BLaER1 treated with 17β-estradiol and CSF1 and Interleukin-3, amounts not matched to agents 10 nM and 100 nM (cell line): Measurements from ENCODE around the gene FLOT1.

Experiments
- H3K27ac ChIP-seq, 11 experiments: shearing (Covaris generic); formaldehyde crosslinking; 2 replicates each; pipeline ENCODE4 v1.8.1; 2022
- H3K27me3 ChIP-seq, 11 experiments: shearing (Covaris generic); formaldehyde crosslinking; 2 replicates each; pipeline ENCODE4 v1.8.1; 2022
- H3K36me3 ChIP-seq, 11 experiments: shearing (Covaris generic); formaldehyde crosslinking; 2 replicates each; pipeline ENCODE4 v1.8.1; 2022
- H3K4me1 ChIP-seq, 10 experiments: shearing (Covaris generic); formaldehyde crosslinking; 2 replicates each; pipeline ENCODE4 v1.8.1; 2022
- H3K4me2 ChIP-seq, 11 experiments: shearing (Covaris generic); formaldehyde crosslinking; 2 replicates each; pipeline ENCODE4 v1.8.1; 2022
- H3K4me3 ChIP-seq, 10 experiments: shearing (Covaris generic); formaldehyde crosslinking; 2 replicates each; pipeline ENCODE4 v1.8.1; 2022
- H3K9ac ChIP-seq, 11 experiments: shearing (Covaris generic); formaldehyde crosslinking; 2 replicates each; pipeline ENCODE4 v1.8.1; 2022
- H3K9me3 ChIP-seq, 11 experiments: shearing (Covaris generic); formaldehyde crosslinking; replicated peaks in 1 of 11; 2 replicates each; pipeline ENCODE4 v1.8.1; 2022
- H4K20me1 ChIP-seq, 11 experiments: shearing (Covaris generic); formaldehyde crosslinking; 2 replicates each; pipeline ENCODE4 v1.8.1; 2022
- Cebpa-rat ChIP-seq, 11 experiments: shearing (Covaris generic); IDR thresholded peaks; 2 replicates each; pipeline ENCODE4 v1.8.1; 2022

The FLOT1 gene

GRCh38 chr6:30744054-30744805 is 1.7 kb upstream of the FLOT1 start, which contains the start of gene IER3:
TSS of gene IER3 (minus strand) at chr6:30744547. CDS start at chr6:30744518, 29 bp downstream.
- Histone ChIP-seq H3K4me3 (peak within 1 kb of the TSS; percentile 79 to 99 (median 94)), H3K4me2 (peak within 1 kb of the TSS; percentile 59 to 97 (median 81)), H3K9ac (peak within 1 kb of the TSS; percentile 92 to 100 (median 99)), H4K20me1 (peaks cover 11 to 40% (median 24%) of the 10 kb centered on the region in 11 experiments; a peak in 20 of 22 replicates), H3K9me3 (peaks cover 0 to 7% (median 0%) of the 10 kb centered on the region in 11 experiments; a peak in 5 of 22 replicates), H3K4me1 (peaks cover 30 to 73% (median 63%) of the 10 kb centered on the region in 10 experiments), H3K27me3 (no peaks in the 10 kb centered on the region), H3K27ac (peak within 1 kb of the TSS; percentile 89 to 99 (median 98)), H3K36me3 (peaks cover 19 to 39% (median 34%) of the 10 kb centered on the region in 11 experiments)
- TF ChIP-seq Cebpa-rat (IDR thresholded peaks at IDR 0.05), result no peak

- H3K4me1 ChIP-seq, result peaks cover 38 to 73% (median 63%) of the 10 kb centered on the region in 10 experiments
- peaks cover 28 to 48% (median 42%) of the 10 kb centered on the region in 11 experiments for H3K36me3 ChIP-seq
- TF ChIP-seq Cebpa-rat (IDR thresholded peaks at IDR 0.05), result no peak; a peak in 2 of 22 replicates
- no peaks in the 10 kb centered on the region for H3K27me3 ChIP-seq
- peak overlapping the region; percentile 92 to 100 (median 99) for H3K9ac ChIP-seq
- H3K27ac ChIP-seq, result peak overlapping the region; percentile 89 to 99 (median 98)
- H3K4me3 ChIP-seq, result peak overlapping the region; percentile 79 to 99 (median 94)
- peaks cover 11 to 49% (median 33%) of the 10 kb centered on the region in 11 experiments; a peak in 20 of 22 replicates for H4K20me1 ChIP-seq
- peaks cover 0 to 7% (median 0%) of the 10 kb centered on the region in 11 experiments; a peak in 5 of 22 replicates for H3K9me3 ChIP-seq
- peak overlapping the region; percentile 54 to 97 (median 80); a peak in 21 of 22 replicates for H3K4me2 ChIP-seq
Observed at GRCh38 chr6:30743099-30744053, 889 bp upstream of the FLOT1 start.

- Histone ChIP-seq H3K4me3 (peak overlapping the region; percentile 79 to 99 (median 94)), H3K4me1 (peaks cover 53 to 73% (median 65%) of the 10 kb centered on the region in 10 experiments), H3K27ac (peak overlapping the region; percentile 89 to 99 (median 98)), H3K36me3 (peaks cover 43 to 63% (median 57%) of the 10 kb centered on the region in 11 experiments), H3K4me2 (peak overlapping the region; percentile 90 to 99 (median 95)), H4K20me1 (peaks cover 27 to 64% (median 48%) of the 10 kb centered on the region in 11 experiments; a peak in 21 of 22 replicates), H3K9ac (peak overlapping the region; percentile 92 to 100 (median 99)), H3K9me3 (peaks cover 0 to 7% (median 0%) of the 10 kb centered on the region in 11 experiments; a peak in 5 of 22 replicates), H3K27me3 (no peaks in the 10 kb centered on the region)
- TF ChIP-seq Cebpa-rat (IDR thresholded peaks at IDR 0.05), result no peak
Observed at GRCh38 chr6:30741789-30742315, 635 bp downstream of the FLOT1 start.

- Histone ChIP-seq H3K4me3 (peak overlapping the region; percentile 79 to 99 (median 94)), H4K20me1 (peaks cover 31 to 69% (median 53%) of the 10 kb centered on the region in 11 experiments; a peak in 21 of 22 replicates), H3K27ac (peak overlapping the region; percentile 89 to 99 (median 98); a peak in 21 of 22 replicates), H3K9ac (peak overlapping the region; percentile 92 to 100 (median 99)), H3K4me1 (peaks cover 59 to 75% (median 70%) of the 10 kb centered on the region in 10 experiments), H3K4me2 (peak overlapping the region; percentile 90 to 99 (median 95)), H3K27me3 (no peaks in the 10 kb centered on the region), H3K9me3 (peaks cover 0 to 7% (median 0%) of the 10 kb centered on the region in 11 experiments; a peak in 5 of 22 replicates), H3K36me3 (peaks cover 50 to 69% (median 61%) of the 10 kb centered on the region in 11 experiments)
- TF ChIP-seq Cebpa-rat (IDR thresholded peaks at IDR 0.05), result no peak
Observed at GRCh38 chr6:30741063-30741779, 1.3 kb downstream of the FLOT1 start.

GRCh38 chr6:30740540-30740870 is 2.0 kb downstream of the FLOT1 start:
- H3K4me3 ChIP-seq, result peak overlapping the region in 4 of 10 experiments; percentile 15 to 99 (median 55); a peak in 6 of 20 replicates
- no peak for TF ChIP-seq Cebpa-rat (IDR thresholded peaks at IDR 0.05)
- peak overlapping the region; percentile 44 to 100 (median 99); a peak in 16 of 22 replicates for H3K9ac ChIP-seq
- H4K20me1 ChIP-seq, result peaks cover 31 to 76% (median 60%) of the 10 kb centered on the region in 11 experiments; a peak in 21 of 22 replicates
- H3K27me3 ChIP-seq, result no peaks in the 10 kb centered on the region
- peaks cover 62 to 76% (median 74%) of the 10 kb centered on the region in 10 experiments for H3K4me1 ChIP-seq
- peak overlapping the region; percentile 90 to 99 (median 95); a peak in 21 of 22 replicates for H3K4me2 ChIP-seq
- H3K36me3 ChIP-seq, result peaks cover 57 to 76% (median 68%) of the 10 kb centered on the region in 11 experiments
- H3K27ac ChIP-seq, result peak overlapping the region in 10 of 11 experiments; percentile 10 to 99 (median 98); a peak in 13 of 22 replicates
- H3K9me3 ChIP-seq, result peaks cover 0 to 7% (median 0%) of the 10 kb centered on the region in 11 experiments; a peak in 5 of 22 replicates

- peak overlapping the region in 4 of 11 experiments; percentile 1 to 99 (median 6); a peak in 2 of 22 replicates for H3K9ac ChIP-seq
Observed at GRCh38 chr6:30738532-30738931, 4.0 kb downstream of the FLOT1 start.

GRCh38 chr6:30735668-30736314 is 6.7 kb downstream of the FLOT1 start:
- H3K4me2 ChIP-seq, result peak overlapping the region; percentile 3 to 99 (median 66); a peak in 18 of 22 replicates
- peaks cover 31 to 94% (median 70%) of the 10 kb centered on the region in 11 experiments; a peak in 20 of 22 replicates for H4K20me1 ChIP-seq
- H3K27ac ChIP-seq, result peak overlapping the region in 7 of 11 experiments; percentile 3 to 51 (median 31); a peak in 13 of 22 replicates
- H3K36me3 ChIP-seq, result peaks cover 91 to 100% (median 97%) of the 10 kb centered on the region in 11 experiments
- no peak for TF ChIP-seq Cebpa-rat (IDR thresholded peaks at IDR 0.05)
- H3K9me3 ChIP-seq, result no peaks in the 10 kb centered on the region
- peak overlapping the region in 6 of 11 experiments; percentile 7 to 50 (median 22); a peak in 5 of 22 replicates for H3K9ac ChIP-seq
- H3K4me1 ChIP-seq, result peaks cover 55 to 99% (median 73%) of the 10 kb centered on the region in 10 experiments
- H3K4me3 ChIP-seq, result no peak overlapping the region
- H3K27me3 ChIP-seq, result no peaks in the 10 kb centered on the region

More at GRCh38 chr6:30738532-30738931, 4.0 kb downstream of the FLOT1 start:
- H3K27me3 ChIP-seq, result no peaks in the 10 kb centered on the region
- peaks cover 75 to 90% (median 84%) of the 10 kb centered on the region in 11 experiments for H3K36me3 ChIP-seq
- peaks cover 24 to 83% (median 58%) of the 10 kb centered on the region in 11 experiments; a peak in 21 of 22 replicates for H4K20me1 ChIP-seq
- H3K4me2 ChIP-seq, result peak overlapping the region in 9 of 11 experiments; percentile 37 to 99 (median 94); a peak in 17 of 22 replicates
- TF ChIP-seq Cebpa-rat (IDR thresholded peaks at IDR 0.05), result no peak
- peaks cover 52 to 84% (median 67%) of the 10 kb centered on the region in 10 experiments for H3K4me1 ChIP-seq
- H3K4me3 ChIP-seq, result peak overlapping the region in 2 of 10 experiments; percentile 9 to 47; a peak in 2 of 20 replicates
- no peak overlapping the region for H3K27ac ChIP-seq
- H3K9me3 ChIP-seq, result peaks cover 0 to 2% (median 0%) of the 10 kb centered on the region in 11 experiments; a peak in 5 of 22 replicates
